HUES48 (cell line): ENCODE data around the gene ATF6B.
A peak's percentile ranks its signal among the peaks of the same experiment; 100 is the strongest.
"Not testable (repeated sequence)": the region's sequence is repeated elsewhere in the genome, so short reads cannot be mapped to it uniquely, and the experiment has no call there.

Source experiments
- H3K27ac ChIP-seq: one replicate; pipeline ENCODE4 v1.7.0; 2013; ENCODE audit warnings: low read depth, low read length, inconsistent platforms
- H3K27me3 ChIP-seq: 2 replicates; pipeline ENCODE4 v1.6.1; 2013; ENCODE audit warnings: mild to moderate bottlenecking, low read length; ENCODE audit not compliant: control insufficient read depth, insufficient read depth
- H3K36me3 ChIP-seq: 2 replicates; pipeline ENCODE4 v1.6.1; 2013; ENCODE audit warnings: low read length; ENCODE audit not compliant: control insufficient read depth, insufficient read depth
- H3K4me1 ChIP-seq: 2 replicates; pipeline ENCODE4 v1.6.1; 2013; ENCODE audit warnings: mild to moderate bottlenecking, low read length; ENCODE audit not compliant: control insufficient read depth, insufficient read depth
- H3K4me3 ChIP-seq: 2 replicates; pipeline ENCODE4 v1.5.1; 2013; ENCODE audit warnings: mild to moderate bottlenecking, low read depth, low read length
- H3K9ac ChIP-seq: 2 replicates; pipeline ENCODE4 v1.6.1; 2013; ENCODE audit warnings: mild to moderate bottlenecking, low read depth, low read length, moderate library complexity
- H3K9me3 ChIP-seq: 2 replicates; pipeline ENCODE4 v1.6.1; 2013; ENCODE audit warnings: low read length; ENCODE audit not compliant: control insufficient read depth, insufficient read depth

ATF6B gene

GRCh38 chr6:32112431-32112980 lies 15.5 kb downstream of the ATF6B start:
- H3K27ac ChIP-seq, result no peak overlapping the region
- H3K36me3 ChIP-seq, result peaks cover 28% of the 10 kb centered on the region
- no peak overlapping the region for H3K4me3 ChIP-seq
- peaks cover 5% of the 10 kb centered on the region; the same call in 1 of the 2 replicates for H3K4me1 ChIP-seq
- H3K9ac ChIP-seq, result no peak overlapping the region
- H3K9me3 ChIP-seq, result no peaks in the 10 kb centered on the region
- peaks cover 13% of the 10 kb centered on the region for H3K27me3 ChIP-seq

GRCh38 chr6:32111424-32112066 lies 16.5 kb downstream of the ATF6B start:
- H3K27ac ChIP-seq, result no peak overlapping the region
- H3K4me1 ChIP-seq, result peaks cover 5% of the 10 kb centered on the region; the same call in 1 of the 2 replicates
- H3K9ac ChIP-seq, result no peak overlapping the region
- peaks cover 15% of the 10 kb centered on the region for H3K27me3 ChIP-seq
- no peak overlapping the region for H3K4me3 ChIP-seq
- H3K9me3 ChIP-seq, result no peaks in the 10 kb centered on the region
- peaks cover 18% of the 10 kb centered on the region for H3K36me3 ChIP-seq

- H3K27me3 ChIP-seq, result peaks cover 15% of the 10 kb centered on the region
- no peak overlapping the region for H3K27ac ChIP-seq
- H3K4me1 ChIP-seq, result peaks cover 5% of the 10 kb centered on the region; the same call in 1 of the 2 replicates
- H3K9me3 ChIP-seq, result no peaks in the 10 kb centered on the region
- no peak overlapping the region for H3K9ac ChIP-seq
- H3K4me3 ChIP-seq, result no peak overlapping the region
- peaks cover 9% of the 10 kb centered on the region for H3K36me3 ChIP-seq
Measured at GRCh38 chr6:32110632-32111031, 17.4 kb downstream of the ATF6B start.

DNA sequence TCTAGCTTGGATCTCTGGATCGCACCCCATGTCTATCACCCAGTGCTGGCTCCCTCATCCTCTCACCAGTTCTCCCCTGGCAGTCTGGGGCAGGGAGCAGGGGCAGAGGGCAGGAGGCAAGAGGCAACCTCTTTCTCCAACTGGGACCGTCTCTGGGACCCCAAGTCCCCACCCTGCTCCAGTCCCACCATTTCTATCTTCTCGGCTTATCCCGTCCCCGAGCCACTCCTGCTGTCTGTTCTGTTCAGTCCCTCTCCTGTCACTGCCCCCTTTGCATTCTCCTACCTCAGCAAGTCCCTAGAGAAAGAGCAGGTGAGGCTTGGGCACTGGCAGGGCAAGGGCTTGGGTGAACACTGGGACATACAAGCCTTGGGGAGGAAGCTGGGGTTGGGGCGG lies 18.3 kb downstream of the ATF6B start:
- H3K36me3 ChIP-seq, result peaks cover 2% of the 10 kb centered on the region; the same call in 1 of the 2 replicates

GRCh38 chr6:32109114-32109764 lies 18.8 kb downstream of the ATF6B start, which contains the start of gene TNXB:
TNXB (minus strand) TSS chr6:32109338; CDS start chr6:32098198, 11,140 bp downstream.
- Histone ChIP-seq H3K4me3 (peak within 1 kb of the TSS; percentile 31; the same call in 1 of the 2 replicates), H3K27ac (no peak within 1 kb of the TSS), H3K36me3 (no peaks in the 10 kb centered on the region), H3K27me3 (peaks cover 15% of the 10 kb centered on the region), H3K9ac (no peak within 1 kb of the TSS), H3K9me3 (no peaks in the 10 kb centered on the region), H3K4me1 (peaks cover 5% of the 10 kb centered on the region; the same call in 1 of the 2 replicates)

More for the DNA sequence above, 18.3 kb downstream of the ATF6B start:
- H3K4me1 ChIP-seq, result peaks cover 5% of the 10 kb centered on the region; the same call in 1 of the 2 replicates
- H3K27me3 ChIP-seq, result peaks cover 15% of the 10 kb centered on the region
- no peak overlapping the region for H3K27ac ChIP-seq
- no peaks in the 10 kb centered on the region for H3K9me3 ChIP-seq
- no peak overlapping the region for H3K4me3 ChIP-seq
- no peak overlapping the region for H3K9ac ChIP-seq

- Histone ChIP-seq H3K36me3 (no peaks in the 10 kb centered on the region), H3K9ac (no peak overlapping the region), H3K9me3 (no peaks in the 10 kb centered on the region), H3K4me1 (peaks cover 5% of the 10 kb centered on the region; the same call in 1 of the 2 replicates), H3K27ac (no peak overlapping the region), H3K27me3 (peaks cover 15% of the 10 kb centered on the region), H3K4me3 (peak overlapping the region; percentile 31; the same call in 1 of the 2 replicates)
Measured at GRCh38 chr6:32108727-32109113, 19.3 kb downstream of the ATF6B start.

DNA sequence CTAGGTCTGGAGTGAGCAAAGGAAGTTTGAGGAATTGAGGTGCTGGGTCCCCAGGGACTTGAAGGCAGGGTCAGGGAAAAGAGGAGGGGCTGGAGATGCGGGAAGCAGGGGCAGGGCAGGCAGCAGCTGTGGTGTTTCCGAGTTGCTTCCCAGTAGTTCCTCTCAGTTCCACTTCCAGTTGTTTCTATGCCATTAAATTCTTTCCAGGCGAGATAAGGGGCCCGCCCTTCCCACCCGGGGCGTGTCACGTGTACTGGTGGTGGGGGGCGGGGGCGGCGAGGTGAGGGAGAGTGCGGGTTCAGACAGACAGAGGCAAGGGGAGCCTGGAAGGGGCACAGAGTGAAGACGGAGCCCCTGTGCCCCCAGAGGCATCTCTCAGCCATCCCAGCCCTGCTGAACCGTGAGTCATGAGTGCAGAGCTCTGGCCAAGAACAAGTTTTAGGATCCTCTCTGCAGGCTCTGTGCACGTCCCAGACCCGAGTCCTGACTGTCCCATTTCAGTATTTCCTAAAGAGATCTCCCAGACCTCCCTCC lies 19.9 kb downstream of the ATF6B start:
- Histone ChIP-seq H3K9ac (no peak overlapping the region), H3K27me3 (peaks cover 15% of the 10 kb centered on the region)

DNA sequence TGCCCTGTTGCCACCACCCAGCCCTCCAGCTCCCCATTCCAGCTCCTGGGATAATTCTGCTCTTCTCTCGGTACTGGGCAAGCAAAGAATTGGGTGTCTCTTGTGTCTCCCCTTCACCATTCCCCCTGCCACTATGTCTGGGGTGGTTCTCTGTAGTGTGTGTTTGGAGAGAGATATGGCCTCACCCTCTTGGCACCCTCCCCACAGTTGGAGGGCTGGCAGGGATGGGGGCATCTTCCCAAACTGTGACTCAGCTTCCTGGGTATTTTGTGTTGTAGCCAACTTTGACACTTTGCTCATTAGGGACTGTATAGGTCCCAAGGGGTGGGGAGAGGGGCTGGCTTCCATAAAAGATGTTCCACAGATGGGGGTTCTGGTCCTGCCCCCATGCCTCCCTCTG lies 20.6 kb downstream of the ATF6B start:
- no peak overlapping the region for H3K4me3 ChIP-seq
- H3K27me3 ChIP-seq, result peaks cover 15% of the 10 kb centered on the region
- H3K9me3 ChIP-seq, result no peaks in the 10 kb centered on the region
- no peak overlapping the region for H3K27ac ChIP-seq
- peaks cover 5% of the 10 kb centered on the region; the same call in 1 of the 2 replicates for H3K4me1 ChIP-seq
- no peaks in the 10 kb centered on the region for H3K36me3 ChIP-seq
- no peak overlapping the region for H3K9ac ChIP-seq

More for the DNA sequence above, 19.9 kb downstream of the ATF6B start:
- Histone ChIP-seq H3K27ac (no peak overlapping the region), H3K36me3 (no peaks in the 10 kb centered on the region), H3K9me3 (no peaks in the 10 kb centered on the region), H3K4me3 (no peak overlapping the region), H3K4me1 (peaks cover 5% of the 10 kb centered on the region; the same call in 1 of the 2 replicates)

- Histone ChIP-seq H3K4me3 (no peak overlapping the region), H3K27me3 (peaks cover 15% of the 10 kb centered on the region), H3K4me1 (peaks cover 5% of the 10 kb centered on the region; the same call in 1 of the 2 replicates), H3K9ac (no peak overlapping the region), H3K9me3 (no peaks in the 10 kb centered on the region), H3K36me3 (no peaks in the 10 kb centered on the region), H3K27ac (no peak overlapping the region)
Measured at GRCh38 chr6:32105433-32105832, 22.6 kb downstream of the ATF6B start.

- Histone ChIP-seq H3K9ac (no peak overlapping the region), H3K4me1 (no peaks in the 10 kb centered on the region), H3K9me3 (no peaks in the 10 kb centered on the region), H3K27ac (no peak overlapping the region), H3K36me3 (no peaks in the 10 kb centered on the region), H3K4me3 (no peak overlapping the region), H3K27me3 (peaks cover 10% of the 10 kb centered on the region)
Measured at GRCh38 chr6:32102255-32102654, 25.8 kb downstream of the ATF6B start.

DNA sequence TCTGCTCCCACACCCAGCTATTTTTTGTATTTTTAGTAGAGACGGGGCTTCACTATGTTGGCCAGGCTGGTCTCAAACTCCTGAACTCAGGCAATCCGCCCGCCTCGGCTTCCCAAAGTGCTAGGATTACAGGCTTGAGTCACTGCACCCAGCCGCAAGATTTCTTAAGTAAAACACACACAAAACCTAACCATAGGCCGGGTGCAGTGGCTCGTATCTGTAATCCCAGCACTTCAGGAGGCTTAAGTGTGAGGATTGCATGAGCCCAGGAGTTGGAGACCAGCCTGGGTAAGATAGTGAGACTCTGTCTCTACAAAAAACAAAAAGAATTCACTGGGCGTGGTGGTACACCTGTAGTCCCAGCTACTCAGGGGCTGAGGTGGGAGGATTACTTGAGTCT lies 27.8 kb downstream of the ATF6B start:
- H3K9ac ChIP-seq, H3K9me3 ChIP-seq, H3K4me3 ChIP-seq, H3K36me3 ChIP-seq, H3K27ac ChIP-seq, H3K4me1 ChIP-seq: not testable (repeated sequence)
- H3K27me3 ChIP-seq, result peaks cover 30% of the 10 kb centered on the region
